ENCODE measurements around the gene ELOVL7.
"Not testable (repeated sequence)": the region's sequence is repeated elsewhere in the genome, so short reads cannot be mapped to it uniquely, and the experiment has no call there.

Gene ELOVL7

DNA sequence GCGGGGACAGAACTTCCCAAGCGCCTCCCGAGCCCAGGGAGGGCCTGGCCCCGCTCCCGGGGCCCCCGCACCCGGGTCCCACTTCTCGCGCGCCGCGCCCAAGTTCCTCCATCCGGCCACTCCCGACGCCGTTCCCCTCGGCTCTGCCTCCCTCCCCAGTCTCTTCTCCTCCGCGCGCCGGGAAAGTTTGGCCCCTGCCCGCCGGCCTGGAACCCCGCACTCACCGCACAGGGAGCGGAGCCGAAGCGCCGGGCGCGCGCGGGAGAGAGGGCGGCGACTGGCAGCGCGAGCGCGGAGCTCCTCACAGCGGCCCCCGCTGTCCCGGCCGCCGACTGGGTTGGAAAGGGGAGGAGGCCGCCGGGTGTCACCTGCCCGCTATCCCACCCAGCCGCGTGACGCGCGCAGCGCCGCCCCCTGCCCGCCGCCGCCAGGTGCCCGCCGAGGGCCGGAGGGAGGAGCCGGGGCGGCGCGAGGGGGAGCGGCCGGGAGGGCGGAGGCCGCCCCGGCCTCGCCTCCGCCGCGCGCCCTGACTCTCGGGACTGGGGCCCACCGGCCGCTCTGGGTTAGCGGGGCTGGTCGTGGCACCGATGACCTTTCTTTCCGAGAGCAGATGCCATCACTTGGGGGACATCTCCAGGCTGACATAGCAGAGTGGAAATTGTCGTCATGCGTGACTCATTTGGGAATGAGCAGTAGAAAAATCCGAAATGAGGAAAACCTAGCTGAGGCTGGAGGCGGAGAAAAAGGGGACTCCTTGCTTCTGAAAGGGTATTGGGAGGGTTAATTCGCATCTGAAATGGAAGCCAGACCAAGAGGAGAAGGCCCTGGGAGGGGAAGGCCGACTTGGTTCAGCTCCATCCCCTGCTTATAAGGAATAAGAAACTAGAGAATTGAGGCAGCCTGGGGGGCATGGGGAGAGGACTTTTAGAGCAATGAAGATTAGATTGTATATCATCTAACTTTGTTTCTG, at the start of gene ELOVL7:
Gene ELOVL7, minus strand, starts transcription at position 334 of the 970 bp plus-strand sequence. CDS start 56,872 bp downstream, outside the sequence.
- no peak for DNase-seq

DNA sequence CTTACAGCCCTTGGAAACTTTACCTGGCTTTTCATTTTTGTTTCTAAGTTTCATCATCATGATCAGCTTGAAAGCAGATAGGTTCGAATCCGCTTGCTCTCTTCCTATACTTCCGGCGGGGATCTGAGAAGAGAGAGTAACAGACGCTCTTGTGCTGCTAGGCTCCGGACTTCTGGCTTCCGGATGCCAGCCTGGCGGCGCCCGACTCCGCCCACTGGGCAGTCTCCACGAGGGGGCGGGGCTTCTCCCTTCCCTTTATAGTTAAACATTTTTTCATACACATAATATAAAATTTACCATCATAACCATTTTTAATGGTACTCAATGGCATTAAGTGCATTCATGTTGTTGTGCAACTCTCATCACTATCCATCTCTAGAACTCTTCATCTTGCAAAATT, 49.5 kb upstream of the ELOVL7 start:
- DNase-seq: no peak

DNA sequence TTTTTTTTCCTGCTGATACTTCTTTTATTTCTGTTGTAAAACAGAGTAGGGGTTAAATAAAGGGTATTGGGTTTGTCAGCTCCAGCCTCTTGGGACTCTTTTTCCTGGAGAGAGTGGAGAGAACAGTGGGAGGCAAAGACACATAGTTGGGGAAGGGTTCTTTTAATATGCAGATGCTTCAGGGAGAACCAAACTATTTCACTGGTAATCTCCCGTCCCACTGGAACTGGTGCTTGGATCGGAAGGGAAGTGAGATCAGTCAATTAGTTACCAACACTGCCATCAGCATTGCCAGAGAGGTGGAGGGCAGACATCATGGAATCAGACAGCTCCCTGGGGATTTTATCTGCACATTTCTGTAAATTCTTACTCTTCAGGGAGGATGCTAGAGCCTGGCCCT, 47.6 kb upstream of the ELOVL7 start:
- no peak for DNase-seq

DNA sequence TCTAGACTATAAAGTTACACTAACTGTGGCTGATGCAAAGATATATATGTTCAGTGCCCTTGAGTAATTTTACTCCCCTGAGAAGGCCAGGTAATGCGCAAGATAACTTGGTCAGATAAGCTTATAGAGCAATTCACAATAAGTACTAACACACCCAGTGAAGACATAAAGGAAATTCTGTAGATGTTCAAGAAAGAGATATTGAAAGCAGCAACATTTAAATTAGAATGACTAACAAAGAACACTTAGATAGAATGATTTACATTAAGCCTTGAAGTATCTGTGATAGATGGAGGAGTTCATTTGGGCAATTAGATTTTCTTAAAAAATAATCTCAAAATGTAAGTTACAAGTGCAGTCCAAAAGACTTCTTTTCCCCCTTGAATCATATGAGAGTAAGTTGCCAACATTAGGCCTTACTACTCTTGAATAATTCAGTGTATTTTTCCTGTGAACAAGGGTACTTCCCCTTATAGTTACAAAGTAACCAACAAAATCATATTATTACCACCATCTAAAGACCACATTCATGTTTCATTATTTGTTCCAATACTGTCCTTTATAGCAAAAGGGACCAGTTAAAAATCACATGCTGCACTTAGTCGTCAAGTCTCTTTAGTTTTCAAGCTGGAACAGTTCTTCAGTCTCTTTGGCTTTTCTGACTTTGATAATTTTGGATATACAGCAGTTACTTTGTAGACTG, 44.4 kb upstream of the ELOVL7 start:
- no peak for DNase-seq

DNA sequence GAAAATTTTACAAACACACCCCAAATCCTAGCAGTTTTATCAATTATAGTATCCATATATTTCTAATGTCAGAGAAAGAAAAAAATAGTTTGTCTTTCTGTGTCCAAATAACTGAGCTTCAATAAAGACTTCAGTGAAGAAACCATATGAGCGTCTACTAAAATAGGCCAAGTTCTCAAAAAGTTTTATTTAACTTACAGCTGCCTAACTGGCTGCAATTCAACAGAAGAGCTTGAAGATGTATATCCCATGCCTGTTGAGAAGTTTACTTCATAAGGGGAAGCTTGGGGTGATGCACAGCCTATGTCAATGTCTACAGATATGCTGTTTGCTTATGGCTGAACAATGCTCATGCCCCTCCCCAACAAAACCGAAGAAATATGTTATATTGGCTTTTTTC, 43.7 kb upstream of the ELOVL7 start:
- DNase-seq: no peak

DNA sequence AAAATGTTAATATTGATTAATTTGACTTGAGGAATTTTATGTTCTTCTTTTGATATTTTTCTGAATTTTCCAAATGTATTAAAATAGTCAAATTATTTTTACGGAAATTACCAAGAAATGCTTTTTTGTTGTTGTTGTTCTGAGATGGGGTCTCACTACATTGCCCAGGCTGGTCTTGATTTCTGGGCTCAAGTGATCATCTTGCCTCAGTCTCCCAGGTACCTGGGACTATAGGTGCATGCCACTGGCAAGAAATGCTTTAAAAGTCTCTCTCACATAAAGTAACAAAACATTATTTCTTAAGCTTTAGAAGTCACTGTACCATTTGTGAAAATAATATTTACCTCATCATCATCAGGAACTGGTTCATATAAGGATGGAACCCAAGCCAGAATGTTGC, 43.0 kb upstream of the ELOVL7 start:
- DNase-seq: no peak

DNA sequence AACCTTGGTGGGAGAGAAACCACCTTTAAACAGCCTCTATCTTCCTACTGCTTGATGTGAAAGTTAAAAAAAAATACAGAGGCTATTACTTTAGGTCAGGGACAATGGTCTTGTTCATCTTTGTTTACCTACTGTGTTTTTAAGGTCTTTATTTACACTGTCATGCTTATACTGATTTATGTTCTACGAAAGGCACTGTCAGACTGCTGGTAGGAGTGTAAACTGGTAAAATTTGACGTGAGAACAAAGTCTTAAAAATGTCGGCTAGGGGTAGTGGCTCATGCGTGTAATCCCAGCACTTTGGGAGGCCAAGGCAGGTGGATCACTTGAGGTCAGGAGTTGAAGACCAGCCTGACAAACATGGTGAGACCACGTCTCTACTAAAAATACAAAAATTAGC, 42.1 kb upstream of the ELOVL7 start:
- no peak for DNase-seq

DNA sequence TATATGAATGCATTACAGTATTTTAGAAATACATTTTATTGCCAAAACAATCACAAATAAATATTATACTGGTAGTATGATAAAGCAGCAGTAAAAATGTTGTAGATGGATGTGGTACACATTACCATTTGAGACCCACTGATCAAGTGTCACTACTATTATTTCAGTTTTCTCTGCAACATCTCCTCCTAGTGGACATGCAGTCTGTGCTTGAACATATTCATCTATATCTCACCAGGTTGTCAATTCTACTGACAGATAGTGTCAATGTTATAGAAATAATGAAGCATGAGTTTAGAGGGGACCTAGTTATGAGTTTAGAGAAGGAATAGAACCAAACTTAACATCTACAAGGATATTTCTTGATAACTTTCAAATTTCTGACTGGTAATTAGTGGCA, 39.2 kb upstream of the ELOVL7 start:
- DNase-seq: no peak

DNA sequence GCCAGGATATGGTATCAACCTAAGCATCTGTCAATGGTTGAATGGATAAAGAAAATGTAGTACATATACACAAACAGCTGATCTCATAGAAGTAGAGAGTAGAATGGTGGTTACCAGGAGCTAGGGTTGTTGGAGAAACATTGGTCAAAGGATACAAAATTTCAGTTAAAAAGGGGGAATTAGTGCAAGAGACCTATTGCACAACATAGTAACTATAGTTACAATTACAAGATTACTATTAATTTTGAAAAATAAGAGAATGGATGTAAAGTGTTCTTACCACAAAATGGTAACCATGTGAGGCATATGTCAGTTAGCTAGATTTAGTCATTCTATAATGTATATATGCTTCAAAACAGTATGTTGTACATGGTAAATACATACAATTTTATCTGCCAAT, 28.8 kb upstream of the ELOVL7 start:
- no peak for DNase-seq

DNA sequence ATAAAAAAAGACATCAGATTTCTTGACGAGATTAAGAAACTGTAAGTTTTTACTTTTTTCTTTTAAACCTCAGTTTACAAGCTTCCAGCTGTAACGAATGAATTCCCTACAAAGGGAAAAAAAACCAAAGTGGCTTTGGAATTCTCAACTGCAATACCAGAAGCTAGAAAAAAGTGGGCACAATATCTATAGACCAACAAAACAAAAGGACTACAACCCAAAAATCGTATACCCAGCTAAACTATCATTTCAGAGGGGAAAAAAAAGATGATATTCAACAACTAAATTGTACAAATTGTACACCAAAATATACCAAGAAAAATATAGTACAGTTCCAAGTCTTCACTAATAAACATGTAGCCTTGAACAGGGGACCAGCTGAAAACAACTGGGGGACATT, 26.8 kb upstream of the ELOVL7 start:
- DNase-seq: no peak

DNA sequence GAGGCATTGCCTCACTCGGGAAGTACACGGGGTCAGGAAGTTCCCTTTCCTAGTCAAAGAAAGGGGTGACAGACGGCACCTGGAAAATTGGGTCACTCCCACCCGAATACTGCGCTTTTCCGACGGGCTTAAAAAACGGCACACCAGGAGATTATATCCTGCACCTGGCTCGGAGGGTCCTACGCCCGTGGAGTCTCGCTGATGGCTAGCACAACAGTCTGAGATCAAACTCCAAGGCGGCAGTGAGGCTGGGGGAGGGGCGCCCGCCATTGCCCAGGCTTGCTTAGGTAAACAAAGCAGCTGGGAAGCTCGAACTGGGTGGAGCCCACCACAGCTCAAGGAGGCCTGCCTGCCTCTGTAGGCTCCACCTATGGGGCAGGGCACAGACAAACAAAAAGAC, 16.5 kb upstream of the ELOVL7 start:
- DNase-seq: not testable (repeated sequence)

DNA sequence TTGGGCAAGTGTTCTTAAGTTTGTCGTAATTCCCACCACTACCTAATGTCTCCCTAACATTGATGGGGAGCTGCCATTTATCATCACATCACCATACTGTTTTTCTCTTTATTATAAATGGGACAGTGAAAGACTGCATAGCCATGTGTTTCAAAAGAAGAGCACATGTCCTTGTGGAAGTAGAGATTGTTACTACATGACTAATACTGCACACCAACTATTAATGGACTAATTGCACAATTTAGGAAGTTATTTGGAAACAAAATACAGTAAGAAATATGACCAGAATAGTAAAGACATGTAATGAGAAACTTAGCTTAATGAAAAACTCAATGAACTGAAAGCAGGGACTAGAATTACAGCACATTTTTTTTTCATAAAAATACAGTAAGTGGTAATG, 12.0 kb upstream of the ELOVL7 start:
- no peak for DNase-seq

DNA sequence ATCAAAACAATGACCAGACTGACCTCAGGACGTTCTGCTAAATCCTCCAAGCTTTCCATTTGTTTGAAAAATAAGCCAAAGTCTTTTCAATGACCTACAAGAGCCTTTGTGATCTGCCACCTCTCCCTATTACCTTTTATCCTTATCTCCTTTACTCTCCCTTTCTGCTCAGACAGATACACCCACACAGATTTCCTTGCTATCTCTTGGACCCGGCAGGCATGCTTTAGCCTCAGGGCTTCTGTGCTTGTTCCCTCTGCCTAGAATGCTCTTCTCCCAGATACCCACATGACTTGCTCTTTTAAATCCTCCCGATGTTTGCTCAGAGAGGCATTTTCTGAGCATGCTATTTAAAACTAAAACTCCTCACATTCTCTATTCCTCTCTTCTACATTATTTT, 8.9 kb upstream of the ELOVL7 start:
- DNase-seq: no peak

DNA sequence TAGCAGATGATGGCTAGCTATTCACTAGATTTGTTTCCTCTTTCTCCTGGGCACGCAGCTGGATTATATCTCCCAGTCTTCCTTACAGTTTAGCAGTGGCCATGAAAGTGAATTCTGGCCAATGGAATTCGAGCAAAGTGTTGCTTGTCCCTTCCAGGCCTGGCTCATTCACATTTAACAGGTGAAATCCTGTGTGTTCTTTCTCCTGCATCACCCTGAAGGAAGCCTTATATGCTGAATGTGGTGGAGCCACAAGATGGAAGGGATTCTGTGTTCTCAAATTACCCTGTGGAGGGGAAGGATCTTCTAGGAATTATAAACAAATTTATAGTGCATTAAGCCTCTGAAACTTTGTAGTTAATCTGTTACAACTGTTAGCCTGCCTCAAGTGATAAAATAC, 8.2 kb upstream of the ELOVL7 start:
- no peak for DNase-seq

DNA sequence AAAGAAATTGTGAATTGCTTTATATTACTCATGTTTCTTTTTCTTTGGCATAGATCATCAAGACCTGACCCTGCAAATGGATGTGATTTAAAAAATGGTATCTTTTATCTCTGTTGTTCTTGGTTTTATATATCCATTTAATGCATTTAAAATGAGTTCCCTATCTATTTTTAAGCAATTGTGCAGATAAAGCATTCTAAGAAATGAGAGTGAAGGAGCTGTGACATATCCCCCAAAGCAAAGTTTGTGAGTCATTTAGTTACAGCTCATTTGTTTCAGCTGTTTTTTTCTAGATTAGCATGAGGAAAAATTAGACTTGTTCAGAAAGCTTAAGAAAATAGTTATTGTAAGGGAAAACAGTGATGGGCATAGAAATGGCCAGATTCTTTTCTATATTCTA, 7.6 kb upstream of the ELOVL7 start:
- no peak for DNase-seq

DNA sequence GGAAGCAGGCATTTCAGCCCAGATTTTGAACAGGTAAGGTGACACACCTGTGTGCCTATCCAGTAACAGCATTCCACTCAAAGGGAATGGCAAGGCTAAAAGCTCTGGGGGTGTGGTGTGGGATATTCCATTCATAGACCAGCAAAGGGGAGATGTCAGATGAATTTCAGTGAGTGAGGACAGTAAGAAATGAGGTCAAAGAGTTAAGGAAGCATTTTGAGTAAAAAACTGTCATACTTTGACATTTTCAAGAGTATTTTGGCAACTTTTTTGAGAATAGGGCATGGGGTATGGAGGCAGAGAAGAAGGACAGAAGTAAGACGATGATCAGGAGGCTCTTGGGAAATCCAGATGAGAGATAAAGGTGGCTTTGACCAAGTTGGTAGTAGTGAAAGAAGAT, 2.2 kb upstream of the ELOVL7 start:
- no peak for DNase-seq

DNA sequence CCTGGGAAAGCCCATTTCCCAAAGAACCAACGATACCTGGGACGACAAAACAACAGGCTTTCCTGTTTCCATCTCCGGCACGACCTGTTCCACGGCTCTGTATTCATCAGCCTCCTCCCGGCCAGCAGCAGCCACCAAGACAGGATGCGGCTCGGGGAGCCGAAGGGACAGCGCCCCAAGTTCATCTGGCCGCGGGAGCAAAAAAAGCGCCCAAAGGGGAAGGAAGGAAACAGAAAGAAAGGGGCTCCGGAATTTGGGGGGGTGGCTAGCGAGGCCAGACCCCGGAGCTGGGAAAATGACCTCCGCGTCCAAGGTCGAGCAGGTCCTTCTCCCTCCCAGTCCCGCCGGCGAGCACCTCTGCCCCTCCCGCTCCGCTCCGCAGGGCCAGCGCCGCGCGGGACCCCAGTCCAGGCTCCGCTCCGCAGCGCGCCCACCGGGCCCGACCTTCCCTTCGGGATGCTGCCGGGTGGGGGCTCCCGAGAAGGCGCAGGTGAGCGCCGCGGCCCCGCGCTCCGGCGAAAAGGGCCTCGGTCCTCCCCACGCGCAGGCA, 608 bp downstream of the ELOVL7 start:
- DNase-seq: no peak

DNA sequence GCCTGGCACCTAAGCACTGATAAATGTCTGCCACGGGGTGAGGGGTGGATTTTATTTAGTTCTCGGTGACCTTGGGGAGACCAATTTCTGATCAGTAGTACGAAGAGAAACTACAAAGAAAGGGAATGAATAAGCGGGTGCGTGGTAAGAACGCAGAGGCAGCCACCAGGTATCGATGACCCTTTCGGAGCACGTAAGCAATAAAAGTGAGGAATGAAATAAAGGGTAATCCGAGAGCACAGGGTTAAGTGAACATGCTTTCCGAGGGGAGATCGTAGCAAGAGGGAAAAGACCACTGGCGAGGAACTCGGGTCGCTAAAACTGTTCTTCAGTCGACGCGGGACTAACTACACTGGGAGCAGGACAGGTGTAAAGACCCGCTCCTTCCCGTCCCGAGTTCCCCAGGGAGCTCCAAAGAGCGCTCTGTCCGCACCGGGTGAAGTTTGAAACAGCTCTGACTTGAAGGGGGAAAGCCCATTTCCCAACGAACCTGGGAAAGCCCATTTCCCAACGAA, 1.1 kb downstream of the ELOVL7 start:
- no peak for DNase-seq

DNA sequence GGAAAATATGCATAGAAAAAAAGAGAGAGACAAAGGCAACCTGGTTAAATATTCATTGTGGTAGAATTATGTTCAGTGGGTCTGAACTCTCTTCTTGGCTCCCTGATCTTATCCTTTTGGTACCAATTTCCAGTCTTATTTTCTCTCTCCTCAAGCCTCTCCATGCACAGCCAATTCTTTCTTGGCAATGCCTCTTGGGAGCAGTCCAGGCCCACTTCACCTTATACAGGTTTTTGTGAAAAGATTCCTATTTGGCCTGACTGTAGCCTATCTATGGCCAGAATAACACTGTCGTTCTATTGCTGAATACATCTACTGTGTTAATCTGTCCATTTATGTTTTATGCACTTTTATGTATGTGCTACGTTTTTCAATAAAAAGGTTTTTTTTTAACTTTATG, 2.7 kb downstream of the ELOVL7 start:
- no peak for DNase-seq

DNA sequence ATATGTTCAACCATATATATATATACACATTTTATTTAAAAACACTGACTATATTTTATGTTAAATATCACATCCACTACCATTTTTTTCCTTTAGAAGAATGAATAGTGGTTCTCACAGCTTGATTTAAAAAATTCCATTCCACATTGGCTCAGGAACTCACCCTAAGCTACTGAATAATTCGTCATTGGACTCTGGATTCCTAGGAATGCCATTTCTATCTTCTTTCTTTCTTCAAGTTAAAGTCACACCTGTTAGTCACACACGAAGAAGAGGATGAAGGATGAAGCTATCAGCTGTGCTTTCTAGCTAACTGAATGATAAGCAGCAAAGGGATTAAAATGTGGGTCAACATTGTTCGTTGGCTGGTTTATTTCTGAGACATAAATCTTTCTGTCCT, 7.9 kb downstream of the ELOVL7 start:
- DNase-seq: no peak

DNA sequence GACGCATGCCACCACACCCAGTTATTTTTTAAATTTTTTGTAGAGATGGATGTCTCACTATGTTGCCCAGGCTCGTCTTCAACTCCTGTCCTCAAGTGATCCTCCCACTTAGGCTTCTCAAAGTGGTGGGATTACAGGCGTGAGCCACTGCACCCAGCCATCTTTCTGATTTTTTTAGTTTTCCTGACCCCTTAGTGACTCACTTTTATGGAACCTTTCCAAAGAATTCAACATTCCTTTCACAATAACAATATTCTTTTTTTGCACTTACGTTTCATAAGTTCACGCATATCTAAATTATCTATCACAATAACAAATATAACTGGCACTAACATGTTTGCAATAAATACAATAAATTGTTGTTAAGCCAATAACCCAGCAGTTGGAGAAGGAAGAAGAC, 8.5 kb downstream of the ELOVL7 start:
- no peak for DNase-seq

DNA sequence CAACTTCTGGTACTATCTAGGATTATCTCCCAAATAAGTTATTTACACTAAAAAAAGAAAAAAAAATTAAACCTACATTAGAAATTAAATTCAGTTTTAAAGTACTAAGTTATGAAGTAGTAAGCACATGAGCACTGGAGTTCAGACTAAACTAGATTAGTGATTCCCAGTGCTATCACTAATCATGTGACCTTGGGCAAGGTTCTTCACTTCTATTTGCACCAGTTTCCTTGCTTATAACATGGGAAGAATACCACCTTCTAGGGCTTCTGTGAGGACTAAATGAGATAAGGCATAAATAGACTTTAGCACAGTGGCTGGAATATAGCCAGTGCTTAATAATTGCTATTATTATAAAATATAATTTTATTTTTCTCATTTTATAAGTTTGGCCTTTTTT, 10.5 kb downstream of the ELOVL7 start:
- no peak for DNase-seq

DNA sequence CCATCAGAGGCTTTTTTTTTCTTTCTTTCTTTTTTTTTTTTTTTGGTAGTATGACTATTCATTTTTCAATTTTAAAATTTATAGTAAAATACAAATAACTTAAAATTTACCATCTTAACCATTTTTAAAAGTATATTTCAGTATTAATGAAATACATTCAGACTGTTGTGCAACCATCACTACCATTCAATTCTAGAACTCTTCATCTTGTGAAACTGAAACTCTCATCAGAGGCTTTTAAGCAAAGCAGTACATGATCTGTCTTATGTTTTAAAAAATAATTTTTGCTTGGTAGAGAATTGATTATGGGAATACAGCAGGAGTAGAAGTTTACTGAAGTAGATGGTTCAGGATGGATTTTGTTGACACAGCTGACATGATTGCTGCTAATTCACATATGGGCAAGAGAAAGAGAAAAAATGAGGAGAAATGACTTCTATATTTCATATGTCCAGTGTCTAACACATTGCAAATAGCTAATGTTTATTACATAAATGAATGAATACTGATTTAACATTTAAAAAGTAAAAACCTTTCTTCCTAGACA, 13.4 kb downstream of the ELOVL7 start:
- no peak for DNase-seq

Measured in activated CD4-positive, alpha-beta T cell treated with anti-CD3 and anti-CD28 coated beads for 1 hour (primary cell).